GM18499 (cell line): ENCODE data around the gene C3.
A peak's percentile ranks its signal among the peaks of the same experiment; 100 is the strongest.
"Not testable (repeated sequence)": the region's sequence is repeated elsewhere in the genome, so short reads cannot be mapped to it uniquely, and the experiment has no call there.

Experiments
- ATAC-seq: cut with Tn5 transposase; IDR thresholded peaks from one replicate; pipeline ENCODE4 v1.9.1; 2021; ENCODE audit warnings: moderate number of reproducible peaks; ENCODE audit not compliant: insufficient read depth, unreplicated experiment

Gene C3

DNA sequence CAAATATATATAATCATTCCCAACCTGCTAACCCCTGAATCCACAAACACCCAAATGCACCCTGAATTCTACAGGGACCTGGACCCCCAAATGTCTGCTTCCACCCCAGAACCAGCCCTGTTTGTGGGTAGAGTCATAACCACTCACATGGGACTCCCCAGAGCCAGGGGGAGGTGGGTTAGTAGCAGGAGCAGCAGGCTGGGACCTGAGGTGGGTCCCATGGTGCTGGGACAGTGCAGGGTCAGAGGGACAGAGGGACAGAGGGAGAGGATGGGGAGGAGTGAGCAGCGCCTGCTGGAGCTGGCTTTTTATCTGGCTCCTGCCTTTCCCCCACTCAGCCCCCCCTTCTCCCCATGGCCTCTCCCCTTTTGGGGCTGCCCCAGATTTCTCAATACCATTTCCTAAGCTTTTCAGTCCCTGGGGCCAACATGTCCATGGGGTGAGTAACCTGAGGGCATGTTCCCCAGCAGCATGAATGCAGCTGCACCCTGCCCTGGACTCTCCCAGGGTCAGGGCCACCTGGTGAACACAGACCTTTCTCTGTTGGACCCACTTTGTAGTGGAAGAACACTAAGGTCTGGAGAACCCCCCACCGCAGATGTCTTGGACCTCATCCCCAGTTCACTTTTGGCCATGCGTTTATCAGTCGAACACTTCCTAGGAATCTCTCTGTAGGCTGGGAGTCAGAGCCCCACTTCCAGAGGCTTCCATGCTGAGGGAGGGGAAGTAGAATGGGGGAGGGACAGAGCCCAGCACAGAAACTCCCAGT lies at the start of gene C3:
Gene C3 (minus strand): TSS at position 282 of the 769 bp plus-strand sequence. CDS start 61 bp downstream, at position 221.
- no peak for ATAC-seq

DNA sequence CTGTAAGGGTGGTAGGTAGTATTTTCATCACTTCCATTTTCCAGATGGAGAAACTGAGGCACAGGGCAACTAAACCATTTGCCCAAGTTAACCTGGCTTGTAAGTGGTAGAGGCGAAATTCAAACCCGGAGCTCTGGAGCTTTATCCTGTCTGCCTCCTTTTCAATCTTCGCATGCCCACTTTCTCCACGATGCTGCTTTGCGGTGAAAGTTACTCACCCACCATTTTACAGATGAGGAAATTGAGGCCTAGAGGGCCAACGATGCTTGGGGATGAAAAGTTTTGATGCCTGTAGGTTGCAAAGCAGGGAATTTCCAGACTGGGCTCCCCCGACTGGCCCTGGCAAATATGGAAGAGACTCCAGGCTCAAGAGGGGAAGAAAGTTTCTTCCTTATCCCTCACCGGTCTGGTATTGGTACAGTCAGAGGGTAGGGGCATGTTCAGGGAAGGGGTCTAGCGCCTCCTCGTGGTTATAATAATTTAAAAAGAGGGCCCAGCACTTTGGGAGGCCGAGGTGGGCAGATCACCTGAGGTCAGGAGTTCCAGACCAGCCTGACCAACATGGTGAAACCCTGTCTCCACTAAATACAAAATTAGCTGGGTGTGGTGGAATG lies 48.7 kb upstream of the C3 start:
- ATAC-seq = no peak

DNA sequence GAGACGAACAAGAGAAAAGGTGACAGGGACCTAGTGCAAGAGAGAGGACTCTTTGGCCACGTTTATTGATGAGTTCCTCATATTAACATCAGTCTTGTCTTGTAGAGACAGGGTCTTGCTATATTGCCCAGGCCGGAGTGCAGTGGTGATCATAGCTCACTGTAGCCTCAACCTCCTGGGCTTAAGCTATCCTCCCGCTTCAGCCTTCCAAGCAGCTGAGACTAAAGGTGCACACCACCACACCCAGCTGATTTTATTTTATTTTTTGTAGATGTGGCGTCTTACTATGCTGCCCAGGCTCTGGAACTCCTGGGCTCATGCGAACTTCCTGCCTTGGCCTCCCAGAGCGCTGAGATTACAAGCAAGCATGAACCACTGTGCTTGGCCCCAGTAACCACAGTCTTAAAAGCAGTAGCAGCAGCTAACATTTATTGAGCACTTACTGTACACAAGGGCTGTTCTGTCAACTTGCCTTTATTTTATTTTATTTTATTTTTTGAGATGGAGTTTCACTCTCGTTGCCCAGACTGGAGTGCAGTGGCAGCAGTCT lies 47.9 kb upstream of the C3 start:
- no peak for ATAC-seq

DNA sequence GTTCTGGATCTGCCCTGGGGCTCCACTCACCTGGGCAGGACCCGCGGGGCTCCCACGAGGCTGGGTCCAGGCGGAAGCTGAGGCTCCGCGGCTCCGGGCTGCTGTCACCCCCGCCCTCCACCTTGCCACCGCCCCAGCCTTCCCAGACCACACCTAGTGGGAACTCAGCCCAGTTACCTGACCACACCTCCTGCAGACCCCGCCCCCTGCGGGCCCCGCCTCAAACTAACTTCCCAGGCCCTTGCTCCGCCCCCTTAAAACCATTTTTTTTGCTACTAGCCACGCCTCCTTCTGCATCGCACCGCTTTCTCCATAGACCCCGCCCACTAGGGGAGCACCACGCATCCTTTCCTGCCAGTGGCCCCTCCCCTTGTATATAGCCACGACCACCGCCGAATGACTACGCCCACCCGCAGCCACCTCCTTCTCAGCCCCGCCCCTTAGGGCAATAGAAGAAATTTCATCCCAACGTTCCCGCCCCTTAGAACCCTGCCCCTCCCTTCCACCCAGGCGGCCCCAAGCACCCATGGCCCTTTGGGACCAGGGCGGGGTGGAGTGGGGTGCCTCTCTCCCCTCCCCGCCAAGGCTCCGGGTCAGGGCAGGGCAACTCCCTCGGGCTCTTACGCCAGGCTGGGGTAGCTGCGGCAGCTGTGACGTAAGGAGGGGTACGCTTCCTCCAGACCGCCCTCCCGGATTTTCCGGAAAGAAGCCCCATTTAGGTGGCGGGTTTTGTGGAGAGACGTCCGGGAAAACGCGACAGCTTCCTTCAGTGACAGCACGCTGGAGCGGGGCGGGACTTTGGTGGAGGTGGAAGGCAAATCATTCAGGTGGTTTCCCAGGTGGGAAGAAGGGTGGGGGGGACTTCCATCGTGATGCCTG lies 47.1 kb upstream of the C3 start, which contains the start of gene SH2D3A:
Gene SH2D3A (minus strand): TSS at position 79 of the 879 bp plus-strand sequence. CDS start 3,687 bp downstream, outside the sequence.
- ATAC-seq = peak; percentile 45

DNA sequence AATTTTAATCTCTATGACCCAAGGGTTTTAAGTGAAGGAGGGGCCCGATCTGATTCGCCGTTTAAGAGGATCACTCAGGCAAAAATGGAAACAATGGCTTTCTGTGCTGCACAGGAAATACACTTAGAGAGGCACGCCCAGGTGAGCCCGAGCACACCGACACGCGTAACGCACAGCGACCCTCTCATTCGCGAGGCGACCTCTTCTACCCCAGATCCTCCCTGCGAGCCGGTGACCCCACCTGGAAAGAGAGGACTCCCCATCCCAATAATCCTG lies 46.6 kb upstream of the C3 start:
- peak; percentile 17 for ATAC-seq

DNA sequence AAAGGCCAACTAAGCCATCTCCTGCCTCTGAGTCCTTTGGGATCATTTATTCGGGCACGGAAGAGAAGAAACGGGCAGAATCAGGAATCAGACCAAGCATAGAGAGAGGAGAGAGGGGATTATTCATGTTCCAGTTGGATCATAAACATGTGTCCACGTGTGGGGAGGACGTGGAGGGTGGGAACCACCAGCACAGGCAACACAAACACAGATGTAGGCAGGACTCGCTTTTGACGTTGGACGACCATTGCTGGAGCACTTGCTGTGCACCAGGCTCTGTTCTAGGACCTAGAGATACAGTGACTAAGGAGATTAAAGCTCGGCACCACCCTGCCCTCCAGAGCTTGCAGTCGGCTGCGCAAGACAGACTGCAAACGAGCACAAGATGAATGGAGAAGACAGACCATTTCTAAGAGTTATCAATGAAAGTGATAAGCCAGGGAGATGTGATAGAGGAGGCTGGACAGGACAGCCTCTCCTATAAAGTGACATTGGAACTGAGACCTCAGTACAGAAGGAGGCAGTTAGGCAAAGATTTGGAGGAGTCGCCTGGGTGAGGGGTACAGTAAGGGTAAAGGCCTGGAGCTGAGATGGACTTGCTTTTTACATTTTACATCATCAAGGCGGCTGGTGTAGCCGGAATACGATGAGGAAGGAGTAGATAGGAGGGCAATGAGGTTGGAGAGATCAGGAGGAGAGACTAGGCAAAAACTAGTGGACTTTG lies 46.1 kb upstream of the C3 start:
- ATAC-seq = no peak

DNA sequence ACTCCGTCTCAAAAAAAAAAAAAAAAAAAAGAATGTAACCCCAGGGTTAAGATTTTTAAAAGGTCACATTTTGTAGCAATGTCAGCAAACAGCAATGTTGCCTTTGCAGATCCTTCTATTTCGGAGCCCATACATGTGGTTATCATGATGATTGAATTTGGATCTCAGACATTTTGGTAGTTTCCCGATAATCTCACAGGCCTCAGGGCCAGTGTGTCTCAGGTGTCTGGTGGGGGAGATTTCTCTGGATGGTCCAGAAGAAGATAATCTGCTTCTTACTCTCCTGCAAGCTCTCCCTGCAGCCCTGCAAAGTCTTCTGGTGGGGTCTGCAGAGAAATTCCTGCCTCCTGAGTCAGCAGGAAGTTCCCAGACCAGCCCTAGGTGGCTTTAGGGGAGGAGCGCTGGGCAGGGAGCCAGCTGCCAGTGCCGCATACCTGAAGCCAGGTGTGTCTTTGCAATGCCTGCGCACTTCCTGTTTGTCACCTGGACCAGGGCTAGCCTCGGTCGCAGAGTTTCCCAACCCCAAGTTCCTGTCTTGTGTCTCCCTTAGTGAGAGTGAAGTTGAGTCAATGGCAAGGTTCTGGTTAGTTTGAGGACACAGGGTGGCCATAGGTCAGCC lies 45.4 kb upstream of the C3 start:
- no peak for ATAC-seq

DNA sequence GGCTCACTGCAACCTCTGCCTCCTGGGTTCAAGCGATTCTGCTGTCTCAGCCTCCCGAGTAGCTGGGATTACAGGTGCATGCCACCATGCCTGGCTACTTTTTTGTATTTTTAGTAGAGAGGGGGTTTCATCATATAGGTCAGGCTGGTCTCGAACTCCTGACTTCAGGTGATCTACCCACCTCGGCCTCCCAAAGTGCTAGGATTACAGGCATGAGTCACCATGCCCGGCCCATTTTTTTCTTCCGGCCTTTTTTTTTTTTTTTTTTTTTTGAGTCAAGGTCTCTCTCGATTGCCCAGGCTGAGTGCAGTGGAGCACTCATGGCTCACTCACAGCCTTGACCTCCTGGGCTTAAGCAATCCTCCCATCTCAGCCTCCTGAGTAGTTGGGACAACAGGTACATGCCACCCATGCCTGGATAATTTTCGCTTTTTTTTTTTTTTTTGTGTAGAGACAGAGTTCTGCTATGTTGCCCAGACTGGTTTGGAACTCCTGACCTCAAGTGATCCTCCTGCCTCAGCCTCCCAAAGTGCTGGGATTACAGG lies 41.9 kb upstream of the C3 start:
- ATAC-seq = not testable (repeated sequence)

DNA sequence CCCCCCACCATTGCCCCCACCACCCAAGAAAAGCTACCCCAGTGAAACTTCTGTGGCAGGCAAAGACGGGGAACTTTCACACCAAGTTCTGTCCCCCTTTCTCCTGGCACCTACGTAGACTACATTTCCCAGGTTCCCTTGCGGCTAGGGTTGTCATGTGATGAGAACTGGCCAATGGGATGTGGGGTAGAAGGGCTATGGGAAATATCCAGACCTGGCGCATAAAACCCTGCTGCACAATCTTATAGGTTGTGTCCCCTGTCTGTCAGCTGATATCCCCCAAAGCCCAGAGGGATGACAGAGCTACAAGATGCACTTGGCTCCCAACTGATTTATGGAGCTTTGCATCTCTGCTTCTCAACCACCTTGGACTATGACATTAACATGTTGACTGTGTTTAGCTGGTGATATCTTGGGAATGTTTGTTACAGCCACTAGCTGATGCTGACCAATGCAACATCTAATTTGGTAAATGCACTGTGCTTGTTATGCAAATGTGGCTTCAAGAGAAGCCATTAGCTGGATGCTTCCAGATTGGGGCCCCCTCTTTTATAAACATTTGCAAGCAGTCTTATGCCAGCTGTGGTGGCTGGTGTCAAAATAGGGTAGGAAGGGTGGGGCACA lies 40.7 kb upstream of the C3 start:
- ATAC-seq = no peak

DNA sequence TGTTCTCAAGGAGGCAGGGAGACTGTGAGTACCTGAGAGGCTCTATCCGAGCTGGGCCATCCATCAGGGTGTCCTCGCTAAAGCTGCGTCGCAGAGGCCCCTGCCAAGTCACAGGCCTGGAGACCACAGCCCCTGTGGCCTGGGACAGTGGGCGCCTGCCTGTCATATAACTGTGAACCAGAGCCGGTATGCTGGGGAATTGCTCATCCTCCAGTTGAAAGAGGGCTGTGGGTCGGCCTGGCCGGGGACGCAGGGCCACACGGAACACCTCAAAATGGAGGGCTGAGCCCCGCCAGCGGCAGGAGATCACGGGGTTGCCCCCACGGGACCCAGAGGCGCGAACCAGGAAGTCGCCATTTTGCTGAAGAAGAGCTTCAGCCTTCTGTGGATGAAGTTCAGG lies 40.2 kb upstream of the C3 start:
- ATAC-seq = no peak

DNA sequence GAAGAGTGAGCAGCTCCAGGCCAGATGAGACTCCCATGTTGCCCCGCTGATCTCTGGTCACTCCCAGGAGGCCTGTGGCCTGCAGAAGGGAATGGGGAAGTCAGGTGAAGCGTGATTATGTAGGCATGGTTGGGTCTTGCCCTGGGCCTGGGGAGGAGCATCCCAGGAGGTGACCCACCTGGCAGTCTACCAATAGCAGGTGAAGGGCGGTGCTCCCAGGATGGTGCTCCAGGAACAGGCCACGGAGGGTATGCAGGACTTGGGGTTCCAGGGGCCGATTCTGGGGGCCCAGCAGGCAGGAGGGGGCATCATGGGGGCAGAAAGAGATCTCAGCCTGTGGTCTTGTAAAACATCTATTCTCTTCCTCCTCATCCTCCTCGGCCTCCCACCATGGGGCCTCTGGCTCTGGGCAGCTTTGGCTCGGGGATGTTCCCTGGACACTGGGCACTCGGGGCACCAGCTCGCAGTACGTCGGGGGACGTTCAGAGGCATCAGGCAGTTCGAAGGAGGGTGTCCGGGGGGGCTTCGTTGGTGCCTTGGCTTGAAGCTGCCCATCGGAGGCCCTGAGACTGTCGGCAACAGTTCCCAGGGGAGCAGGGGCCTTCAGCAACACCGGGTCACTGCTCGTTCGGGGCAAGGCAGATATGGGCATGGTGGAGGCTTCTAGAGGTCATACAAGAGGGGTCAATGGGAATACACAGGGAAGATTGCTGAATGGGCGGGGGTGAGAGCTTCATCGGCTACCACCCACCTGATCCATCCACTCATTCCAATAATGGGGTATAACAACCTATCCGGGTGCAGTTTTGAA lies 34.4 kb upstream of the C3 start:
- ATAC-seq = no peak

DNA sequence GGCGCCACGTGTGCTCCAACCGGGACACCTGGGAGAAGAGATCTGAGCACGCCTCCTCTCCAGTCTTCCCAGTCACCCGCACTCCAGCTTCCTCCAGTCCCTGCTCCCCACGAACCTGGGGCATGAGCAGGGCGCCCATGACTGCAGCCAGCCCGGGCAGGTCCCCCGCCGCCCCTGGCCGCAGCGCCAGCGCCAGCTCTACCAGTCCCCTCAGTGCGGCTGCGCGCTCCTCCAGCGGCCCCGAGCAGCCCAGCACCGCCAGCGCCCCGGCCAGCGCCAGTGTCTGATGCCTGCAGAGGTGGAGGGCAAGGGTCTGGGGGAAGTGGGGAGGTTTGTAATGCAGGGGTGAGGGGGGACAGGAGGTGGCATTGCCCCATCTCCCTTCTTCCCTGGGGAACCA lies 33.7 kb upstream of the C3 start:
- no peak for ATAC-seq

DNA sequence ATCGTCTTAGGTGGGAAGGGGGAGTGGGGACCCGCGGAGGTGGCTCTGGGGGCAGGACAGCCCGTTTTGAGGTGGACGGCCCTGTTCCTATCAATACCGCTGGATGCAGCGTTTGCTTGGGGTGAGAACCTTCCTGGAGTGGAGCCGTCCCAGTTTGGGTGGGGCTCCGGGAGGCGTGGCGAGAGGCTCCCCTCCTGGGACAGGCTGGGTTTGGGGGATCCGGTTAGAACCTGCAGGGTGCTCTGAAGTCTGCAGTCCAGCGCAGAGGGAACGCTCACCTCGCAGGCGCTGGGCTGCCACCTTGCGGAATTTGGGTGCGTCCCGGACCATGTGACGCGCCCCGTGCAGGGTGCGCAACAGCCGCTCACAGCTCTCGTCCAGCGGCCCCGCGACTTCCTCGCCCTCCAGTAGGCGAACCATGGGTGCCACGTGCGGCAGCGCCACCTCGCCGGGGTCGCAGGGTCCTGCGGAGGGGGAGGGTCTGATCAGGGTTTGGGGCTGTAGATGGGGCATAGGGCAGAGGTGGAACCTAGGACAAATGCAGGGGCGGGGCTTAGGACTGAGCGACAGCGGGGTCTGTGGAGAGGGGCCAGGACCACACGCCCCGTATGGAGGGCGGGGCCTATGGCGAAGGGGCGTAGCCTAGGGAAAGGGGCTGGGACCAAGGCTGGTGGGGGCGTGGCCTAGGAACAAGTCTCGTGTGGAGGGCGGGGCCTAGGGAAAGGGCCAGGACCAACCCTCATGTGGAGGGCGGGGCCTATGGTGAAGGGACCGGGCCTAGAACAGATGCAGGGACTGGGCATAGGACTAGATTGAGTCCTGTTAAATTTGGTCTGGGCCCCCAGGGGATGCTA lies 33.0 kb upstream of the C3 start:
- ATAC-seq = no peak

DNA sequence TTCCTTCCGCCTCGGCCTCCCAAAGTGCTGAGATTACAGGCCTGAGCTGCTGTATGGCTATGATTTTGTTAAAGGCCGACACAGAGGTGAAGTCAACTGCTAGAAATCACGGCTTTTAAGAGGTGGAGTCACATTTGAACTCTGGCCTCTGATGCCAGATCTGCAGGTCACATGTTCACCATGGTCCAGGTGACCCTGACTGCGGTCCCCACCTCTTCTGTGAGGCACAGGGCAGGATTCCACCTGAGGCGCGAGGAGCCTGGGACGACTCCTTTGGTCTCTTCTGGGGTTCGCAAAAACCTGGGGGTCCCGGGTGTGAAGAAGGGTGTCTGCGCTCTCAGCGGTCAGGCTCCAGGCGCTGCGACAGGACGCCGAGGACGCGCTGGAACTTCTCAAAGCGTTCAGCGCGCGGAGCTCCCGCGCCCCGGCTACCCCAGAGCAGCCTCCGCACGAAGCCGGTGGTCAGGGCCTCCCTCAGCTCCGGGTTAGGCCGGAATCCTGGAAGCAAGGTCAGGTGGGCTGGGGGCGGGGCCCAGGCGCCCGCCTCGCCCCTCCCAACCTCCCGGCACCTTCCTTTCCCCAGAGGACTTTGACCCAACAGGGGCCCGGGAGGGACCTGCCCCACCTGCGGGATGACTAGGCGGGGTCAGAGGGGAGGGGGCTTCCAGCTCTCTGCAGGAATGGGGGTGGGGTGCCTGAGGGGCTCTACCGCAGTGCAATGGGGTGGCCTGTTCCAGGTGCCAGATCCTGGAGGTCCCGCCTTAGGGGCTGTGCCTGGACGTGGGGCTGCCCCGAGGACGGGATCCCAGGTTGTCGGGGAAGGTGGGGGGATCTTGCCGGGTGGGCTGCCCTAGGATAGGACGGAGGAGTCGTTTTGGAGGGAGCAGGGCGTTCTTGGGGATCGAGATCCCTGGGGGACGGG lies 32.1 kb upstream of the C3 start:
- no peak for ATAC-seq

DNA sequence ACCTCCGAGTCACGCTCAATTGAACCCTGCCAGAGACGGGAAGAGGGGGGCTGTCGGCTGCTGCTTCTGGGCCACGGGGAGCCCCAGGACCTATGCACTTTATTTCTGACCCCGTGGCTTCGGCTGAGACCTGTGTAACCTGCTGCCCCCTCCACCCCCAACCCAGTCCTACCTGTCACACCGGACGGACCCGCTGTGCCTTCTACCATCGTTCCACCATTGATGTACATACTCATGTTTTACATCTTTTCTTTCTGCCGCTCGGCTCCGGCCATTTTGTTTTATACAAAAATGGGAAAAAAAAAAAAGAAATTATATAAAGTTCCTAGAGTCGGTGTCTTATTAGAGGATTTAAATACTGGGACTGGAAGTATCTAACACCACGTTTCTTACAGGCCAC lies 30.7 kb upstream of the C3 start:
- ATAC-seq = no peak

DNA sequence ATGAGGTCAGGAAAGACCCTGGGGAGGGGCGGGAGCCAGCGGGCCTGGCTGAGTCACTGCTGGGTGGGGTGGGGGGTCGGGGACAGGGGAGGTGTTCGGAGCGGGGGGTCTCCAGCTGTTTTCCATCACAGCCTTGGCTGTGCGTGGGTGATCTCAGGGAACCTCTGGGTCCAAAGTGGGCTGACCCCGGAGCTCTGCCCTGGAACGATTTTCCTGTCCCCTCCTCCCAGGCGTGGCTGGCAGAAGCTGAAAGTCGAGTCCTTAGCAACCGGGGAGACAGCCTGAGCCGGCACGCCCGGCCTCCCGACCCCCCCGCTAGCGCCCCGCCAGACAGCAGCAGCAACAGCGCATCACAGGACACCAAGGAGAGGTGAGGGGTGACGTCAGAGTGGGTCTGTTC lies 29.6 kb upstream of the C3 start:
- no peak for ATAC-seq
